GM21360 (cell line): ENCODE results near the gene HLF.

Source experiments
- ATAC-seq: cut with Tn5 transposase; IDR thresholded peaks from one replicate; pipeline ENCODE4 v1.9.1; 2021; ENCODE audit warnings: mild to moderate bottlenecking, moderate library complexity; ENCODE audit not compliant: unreplicated experiment

Gene HLF

DNA sequence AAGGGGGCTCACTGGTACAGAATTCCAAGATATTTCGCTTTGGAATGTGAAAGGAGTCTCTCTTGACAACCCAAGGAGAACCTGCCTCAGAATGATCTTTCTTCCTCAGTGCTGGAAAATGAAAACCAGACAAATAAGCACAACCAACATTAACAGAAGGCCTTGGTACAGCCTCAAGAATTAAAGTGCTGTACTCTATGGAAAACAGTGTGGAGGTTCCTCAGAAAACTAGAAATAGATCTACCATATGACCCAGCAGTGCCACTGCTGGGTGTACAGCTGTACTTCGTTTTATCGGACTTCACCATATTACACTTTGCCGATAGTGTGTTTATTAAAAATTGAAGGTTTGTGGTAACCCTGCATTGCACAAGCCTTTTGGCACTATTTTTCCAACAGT, 25.2 kb downstream of the HLF start:
- no peak for ATAC-seq

DNA sequence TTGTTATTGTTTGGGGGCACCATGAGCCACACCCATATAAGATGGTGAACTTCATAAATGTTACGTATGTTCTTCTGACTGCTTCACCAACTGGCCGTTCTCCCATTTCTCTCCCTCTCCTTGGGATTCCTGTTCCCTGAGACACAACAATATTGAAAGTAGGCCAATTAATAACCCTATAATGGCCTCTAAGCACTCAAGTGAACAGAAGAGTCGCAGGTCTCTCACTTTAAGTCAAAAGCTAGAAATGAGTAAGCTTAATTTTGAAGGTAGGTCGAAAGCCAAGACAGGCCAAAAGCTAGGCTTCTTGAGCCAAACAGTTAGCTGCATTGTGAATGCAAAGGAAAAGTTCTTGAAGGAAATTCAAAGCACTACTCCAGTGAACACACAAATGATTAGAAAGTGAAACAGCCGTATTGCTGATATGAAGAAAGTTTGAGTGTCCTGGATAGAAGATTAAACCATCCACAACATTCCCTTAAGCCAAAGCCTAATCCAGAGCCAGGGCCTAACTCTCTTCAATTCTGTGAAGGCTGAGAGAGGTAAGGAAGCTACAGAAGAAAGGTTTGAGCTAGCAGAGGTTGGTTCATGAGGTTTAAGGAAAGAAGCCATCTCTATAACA, 25.8 kb downstream of the HLF start:
- no peak for ATAC-seq

DNA sequence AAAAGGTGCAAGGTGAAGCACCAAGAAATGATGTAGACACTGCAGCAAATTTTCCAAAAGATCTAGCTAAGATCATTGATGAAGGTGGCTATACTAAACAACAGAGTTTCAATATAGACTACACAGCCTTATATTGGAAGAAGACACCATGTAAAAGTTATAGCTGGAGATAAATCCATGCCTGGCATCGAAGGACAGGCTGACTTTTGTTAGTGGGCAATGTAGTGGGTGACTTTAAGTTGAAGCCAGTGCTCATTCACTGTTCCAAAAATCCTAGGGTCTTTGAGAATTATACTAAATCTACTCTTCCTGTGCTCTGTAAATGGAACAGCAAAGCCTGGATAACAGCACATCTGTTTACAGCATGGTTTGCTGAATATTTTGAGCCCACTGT, 26.4 kb downstream of the HLF start:
- ATAC-seq, result no peak

DNA sequence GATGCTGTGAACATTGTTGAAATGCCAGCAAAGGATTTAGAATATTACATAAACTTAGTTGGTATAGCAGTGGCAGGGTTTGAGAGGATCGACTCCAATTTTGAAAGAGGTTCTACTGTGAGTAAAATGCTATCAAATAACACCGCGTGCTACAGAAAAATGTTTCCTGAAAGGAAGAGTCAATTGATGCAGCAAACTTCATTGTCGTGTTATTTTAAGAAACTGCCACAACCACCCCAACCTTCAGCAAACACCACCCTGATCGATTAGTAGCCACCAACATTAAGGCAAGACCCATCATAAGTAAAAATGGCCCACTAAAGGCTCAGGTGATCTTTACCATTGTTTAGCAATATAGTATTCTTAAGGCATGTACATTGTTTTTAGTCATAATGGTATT, 27.3 kb downstream of the HLF start:
- ATAC-seq, result no peak

DNA sequence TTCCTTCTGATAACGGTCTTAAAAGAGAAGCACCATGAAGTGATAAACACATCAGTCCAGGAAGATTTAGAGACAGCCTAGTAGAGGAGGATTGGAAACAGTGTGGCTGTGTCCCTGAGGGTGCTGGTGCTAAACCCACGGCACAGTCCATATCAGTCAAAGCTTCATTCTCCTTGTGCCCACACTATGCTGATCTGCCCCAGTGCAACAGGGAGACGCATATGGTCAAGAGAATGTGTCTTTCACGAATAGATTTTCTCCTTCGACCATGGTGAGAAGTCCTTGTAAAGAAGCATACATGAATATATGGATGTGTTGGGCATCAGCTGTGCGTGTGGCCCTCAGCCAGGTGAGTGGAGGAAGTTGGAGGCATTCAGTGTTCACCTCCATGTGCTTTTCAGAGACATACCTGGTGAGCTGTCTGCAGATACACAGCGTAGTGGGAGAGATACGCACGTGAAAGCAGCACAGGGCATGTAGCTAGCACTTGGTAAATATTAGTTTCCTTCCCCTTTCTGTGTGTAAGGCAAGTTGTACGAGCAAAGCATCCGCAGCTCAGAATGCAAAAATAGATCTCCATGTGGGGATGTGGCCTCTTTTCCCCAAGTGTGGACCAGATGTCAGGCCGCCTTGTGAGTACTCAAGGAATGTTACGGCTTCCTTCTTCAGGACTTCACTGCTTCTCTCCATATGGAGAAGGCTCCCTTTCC, 29.4 kb downstream of the HLF start:
- ATAC-seq, result no peak

DNA sequence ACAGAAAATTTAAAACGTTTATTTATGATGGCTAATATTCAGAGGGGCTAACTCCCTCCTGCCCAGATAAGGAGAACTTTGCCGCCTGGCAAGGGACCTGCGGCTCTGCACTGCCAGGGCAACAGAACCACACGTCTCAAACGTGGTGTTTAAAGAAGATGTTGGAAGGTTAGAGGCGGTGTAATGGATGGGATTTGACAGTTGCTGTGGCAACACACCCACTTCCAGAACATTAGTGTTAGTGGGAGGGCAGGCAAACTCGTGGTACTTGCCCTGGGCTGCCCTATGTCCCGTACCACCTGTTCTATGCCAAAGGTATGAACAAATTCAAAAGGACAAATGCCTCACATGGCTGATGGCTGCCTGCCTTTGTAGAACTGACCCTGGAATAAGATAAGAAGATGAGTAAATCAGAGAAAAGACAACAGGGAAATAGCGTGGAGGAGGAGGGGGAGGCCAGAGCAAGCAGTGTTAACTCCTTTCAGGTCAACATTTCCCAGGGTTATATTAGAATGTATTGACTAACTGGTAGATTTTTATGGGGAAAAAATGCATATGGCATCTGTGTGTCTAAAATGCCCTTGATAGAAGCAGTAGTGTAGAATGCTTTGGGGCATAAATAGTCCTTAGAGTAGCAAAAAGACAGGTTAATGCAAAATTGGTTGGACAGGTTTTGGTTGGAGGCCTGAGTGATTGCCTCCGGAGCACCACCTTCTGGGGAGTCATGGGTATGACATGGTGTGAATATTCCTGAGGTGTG, 30.8 kb downstream of the HLF start:
- ATAC-seq, result peak; percentile 66

DNA sequence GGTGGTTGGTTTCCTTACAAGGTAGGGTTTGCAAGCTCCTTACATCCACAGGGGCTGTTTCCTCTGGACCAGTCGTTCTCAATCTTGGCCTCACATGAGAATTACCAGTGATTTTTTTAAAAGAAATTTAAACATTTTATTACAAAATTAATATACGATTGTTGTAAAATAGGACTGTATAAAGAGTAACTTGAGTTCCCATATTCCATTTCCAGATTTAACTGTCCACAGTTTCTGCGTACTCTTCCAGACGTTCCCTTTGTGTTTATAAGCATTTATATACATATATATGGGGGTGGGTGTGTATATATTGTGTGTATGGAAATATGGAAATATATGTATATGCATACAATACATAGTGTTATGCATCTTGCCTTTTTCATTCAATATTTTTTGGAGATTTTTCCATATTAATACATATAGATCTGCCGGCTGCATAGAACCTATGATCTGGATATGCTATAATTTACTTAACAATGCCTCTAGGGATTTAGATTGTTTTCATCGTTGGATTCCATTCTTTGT, 31.5 kb downstream of the HLF start:
- ATAC-seq, result no peak

DNA sequence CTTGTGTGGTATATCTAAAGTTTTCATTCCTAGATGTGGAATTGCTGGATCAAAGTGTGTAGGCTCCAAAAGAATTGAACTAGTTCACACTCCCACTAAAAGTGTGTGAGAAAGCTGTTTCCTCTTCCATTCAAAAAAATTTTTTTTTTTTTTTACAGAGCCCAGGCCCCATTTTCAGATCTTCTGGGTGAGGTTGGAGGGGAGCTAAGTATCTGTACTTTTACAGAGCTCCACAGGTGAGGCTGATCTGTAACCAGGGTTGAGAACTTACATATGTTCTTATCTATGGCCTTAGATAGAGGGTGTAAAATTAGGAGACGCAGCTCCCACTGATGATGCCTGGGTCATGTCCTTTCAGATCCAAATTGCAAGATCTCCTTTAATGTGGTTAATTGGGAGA, 31.9 kb downstream of the HLF start:
- ATAC-seq, result no peak

DNA sequence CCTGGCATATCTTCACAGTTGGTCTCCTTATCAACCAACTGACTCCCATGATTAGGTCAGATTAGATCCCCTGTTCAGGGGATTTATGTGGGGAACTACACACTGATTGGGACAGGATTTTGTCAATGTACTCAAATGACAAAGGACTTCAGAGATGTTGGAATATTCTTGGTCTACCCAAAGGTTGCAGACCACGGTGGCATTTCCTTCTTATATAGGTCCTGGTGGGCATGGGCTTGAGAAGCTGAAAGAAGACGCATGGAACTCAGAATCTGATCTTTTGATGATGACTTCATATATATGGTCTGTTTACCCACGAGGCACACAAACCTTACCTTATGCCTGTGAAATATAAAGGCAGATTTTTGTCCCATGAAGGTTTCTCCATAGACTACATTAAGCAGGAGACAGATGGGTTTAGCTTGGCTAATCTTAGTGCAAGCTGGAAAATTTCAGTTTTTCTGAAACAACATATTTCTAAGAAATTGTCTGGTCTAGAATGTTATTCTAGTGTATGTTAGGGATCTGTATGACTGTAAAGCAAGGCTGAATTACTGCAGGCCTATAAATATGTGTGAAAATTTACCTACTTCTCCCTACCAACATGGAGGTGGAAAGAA, 33.5 kb downstream of the HLF start:
- ATAC-seq, result no peak

DNA sequence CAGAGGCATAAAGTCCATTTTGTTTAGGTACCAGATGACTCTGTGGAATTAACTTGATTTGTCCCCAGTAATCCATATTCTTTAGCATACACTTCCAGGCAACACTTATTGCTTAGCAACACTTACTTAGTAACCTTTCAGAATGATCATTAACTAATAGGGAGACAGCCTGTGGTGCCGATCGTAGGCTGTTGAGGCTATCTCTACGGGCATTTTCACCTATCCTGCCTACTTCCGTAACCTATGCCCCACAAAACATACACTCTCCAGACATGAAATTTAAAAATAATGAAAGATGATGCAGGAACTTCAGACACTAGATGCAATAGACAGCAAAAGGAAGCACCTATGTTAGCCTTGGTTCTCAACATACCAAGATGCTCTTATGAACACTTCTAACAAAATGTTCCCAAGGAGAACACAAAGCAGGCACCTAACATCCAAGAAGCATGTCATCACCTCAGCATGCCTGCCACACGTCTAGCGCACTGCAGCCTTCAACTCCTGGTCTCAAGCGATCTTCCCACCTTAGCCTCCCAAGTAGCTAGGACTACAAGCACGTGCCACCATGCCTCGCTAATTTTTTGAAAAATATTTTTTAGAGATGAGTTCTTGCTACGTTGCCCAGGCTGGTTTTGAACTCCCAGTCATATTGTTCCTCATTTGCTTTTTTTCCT, 34.5 kb downstream of the HLF start:
- ATAC-seq, result no peak

DNA sequence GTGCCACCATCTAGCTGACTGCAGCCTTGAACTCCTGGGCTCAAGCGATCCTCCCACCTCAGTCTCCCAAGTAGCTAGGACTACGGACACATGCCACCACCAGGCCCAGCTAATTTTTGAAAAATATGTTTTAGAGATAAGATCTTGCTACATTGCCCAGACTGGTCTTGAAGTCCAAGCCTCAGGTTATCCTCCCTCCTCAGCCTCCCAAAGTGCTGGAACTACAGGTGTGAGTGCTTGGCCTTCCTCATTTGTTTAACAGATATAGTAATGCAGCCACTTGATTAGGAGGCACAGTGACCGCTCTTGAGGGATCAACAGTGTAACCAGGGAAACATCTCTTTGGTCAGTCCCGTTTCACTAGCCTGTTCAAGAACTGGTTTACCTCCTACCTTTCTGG, 35.1 kb downstream of the HLF start:
- no peak for ATAC-seq

DNA sequence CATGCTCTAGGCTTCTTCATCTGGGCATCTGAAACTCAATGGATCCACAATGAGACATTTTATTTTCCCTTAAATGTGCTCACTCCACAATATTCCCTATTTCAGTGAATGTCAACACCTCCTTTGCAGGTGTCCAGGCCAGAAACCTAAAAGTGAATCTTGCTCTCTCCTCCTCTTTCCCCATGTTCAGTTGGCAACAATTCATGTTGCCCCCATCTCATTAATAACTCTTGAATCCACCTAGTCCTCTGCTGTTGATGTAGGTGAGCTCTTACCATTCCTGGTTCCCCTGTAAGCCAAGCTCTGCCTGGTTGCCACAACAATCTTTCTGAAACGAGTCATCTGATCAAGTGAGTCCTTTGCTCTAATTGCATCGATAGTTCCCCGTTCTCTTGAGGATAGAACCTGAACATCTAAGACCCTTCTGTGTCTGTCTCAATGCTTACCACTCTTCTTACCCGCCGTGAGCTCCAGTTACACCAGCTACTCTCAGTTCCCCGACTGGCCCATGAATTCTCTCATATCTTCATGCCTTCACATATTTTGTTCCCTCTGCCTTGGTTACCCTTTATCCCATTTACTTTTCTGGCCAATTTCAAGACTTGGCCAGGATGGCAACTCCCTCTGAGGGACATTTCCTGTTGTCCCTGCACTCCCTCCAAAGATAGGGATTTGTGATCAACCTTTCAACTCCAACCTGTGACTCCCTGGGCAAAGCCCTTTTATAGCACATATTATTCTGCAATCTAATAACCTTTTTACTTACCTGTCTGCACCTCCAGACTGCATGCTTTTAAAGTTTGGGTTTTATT, 35.9 kb downstream of the HLF start:
- no peak for ATAC-seq

DNA sequence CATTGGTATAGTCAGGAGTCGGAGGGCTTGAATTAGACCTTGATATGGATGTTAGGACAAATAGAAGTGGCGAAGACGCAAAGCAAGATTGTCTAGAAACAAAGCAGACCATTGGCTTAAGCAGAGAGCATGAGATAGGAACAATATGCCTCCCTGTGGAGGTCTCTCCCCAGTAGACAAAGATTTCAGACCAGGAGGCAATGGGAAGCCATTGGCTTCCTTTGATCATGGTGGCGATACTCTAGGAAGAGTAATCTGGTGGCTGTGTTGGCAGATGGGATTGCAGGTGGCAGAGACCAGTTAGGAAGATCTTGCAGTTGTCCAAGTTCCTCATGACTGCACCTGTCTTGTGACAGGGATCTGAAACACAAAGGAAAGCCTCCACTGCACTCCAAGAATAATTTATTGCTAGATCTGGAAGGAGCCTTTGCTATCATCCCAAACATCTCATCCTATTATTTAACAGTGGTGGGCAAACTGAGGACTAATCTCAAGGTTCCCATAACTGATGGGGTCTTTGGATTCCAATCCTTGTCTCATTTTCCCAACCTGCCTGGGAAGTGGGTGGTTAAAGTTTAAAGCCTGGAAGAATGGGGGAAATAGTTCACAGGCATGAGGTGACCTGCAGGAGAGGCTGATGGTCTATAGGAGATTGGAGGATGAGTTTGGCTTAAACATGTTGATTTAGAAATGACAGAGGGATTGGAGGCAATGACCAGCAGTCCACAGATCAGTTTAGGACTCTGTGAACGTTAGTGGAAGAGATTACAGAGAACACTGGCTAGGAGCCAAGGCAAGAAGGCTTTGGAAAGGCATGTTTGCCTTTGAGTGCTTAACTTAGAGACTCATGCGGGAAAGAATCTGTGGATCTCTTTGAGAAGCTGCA, 37.0 kb downstream of the HLF start:
- no peak for ATAC-seq

DNA sequence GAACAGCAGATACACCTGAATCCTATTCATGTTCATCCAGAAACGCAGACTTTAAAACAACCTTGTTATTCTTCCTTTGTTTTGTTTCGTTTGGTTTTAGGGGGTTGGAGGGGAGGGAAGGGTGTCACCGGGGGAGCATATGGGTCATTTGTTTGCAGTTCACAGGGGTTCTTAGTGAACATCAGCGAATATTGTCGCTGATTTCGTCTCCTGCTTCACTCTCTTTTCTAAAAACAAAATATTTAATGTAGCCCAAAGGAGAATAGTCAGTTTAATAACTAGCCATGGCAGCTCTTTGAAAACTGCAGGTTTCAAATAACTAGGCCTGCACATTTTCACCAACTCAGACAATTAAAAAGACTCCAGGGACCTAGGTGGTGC, 37.6 kb downstream of the HLF start:
- ATAC-seq, result no peak

DNA sequence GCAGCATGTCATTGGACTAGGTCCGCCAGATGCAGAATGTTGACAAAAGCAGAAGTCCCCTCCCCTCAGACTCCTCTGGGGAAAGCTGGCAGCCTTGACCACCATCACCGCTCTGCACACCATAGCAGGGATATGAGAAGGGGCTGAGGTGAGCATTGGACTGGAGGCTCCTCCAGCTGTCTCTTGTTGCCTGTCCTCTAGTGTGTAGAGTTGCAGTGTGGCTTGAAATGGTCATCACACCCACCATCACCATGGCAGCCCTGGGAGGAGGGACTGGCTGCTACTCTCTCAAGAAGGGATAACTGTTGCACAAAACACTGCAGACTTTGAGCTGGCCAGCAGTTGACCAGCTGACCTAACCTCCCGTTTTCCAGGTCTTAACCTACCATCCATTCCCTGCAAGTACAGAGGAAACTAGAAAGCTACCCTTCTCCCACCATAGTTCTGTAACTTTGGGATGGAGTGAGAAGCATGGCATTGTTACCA, 38.3 kb downstream of the HLF start:
- no peak for ATAC-seq

DNA sequence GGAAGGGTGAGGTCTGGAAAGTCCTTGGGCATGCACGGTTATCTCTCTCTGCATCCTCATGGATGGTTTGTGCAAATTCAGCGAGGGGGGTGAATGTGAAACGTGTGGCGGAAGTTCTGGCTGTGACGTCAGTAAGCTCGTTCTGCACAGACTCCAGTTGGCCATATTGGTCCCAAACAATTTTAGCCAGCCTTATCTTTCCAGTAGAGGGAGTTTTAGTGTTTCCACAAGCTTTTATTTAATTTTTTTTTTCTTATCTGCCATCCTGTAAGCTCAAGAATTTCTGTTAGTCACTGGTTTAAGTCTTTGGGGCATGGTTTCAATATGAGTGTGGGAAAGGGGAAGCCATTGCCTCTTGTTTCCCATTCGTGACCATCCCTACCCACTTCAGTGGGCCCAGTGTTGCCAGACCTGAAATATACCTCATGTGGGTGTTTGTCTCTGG, 39.0 kb downstream of the HLF start:
- ATAC-seq, result no peak

DNA sequence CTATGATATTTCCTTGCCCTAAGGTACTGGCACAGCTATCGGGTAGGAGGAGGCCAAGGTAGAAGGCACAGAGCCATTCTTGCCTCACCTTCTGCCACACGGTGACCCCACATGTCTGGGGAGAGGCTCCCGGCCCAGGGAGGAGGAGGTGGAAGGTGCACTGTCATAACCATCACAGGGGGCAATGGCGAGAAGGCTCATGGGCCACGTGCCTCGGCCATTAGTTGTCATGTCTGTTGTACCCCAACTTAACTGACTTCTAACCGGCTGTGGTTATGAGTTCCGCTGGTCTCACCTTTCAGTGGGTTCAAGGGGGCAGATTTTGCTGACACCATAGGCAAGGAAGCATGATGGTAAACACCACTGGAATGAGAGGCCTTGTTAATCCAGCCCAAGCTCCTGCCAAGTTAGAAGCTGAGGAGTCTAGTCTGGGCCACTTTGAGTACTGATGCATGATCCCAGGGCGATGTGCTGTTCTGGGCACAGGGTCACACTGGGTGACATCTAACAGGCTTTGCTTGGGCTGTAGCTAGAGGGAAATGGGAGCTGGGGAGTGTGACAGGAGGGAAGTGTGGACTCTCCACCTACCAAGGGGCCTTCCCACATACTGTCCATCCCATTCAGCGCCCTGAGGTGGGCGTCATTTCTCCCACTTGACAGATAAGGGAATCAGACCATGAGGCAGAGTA, 39.6 kb downstream of the HLF start:
- ATAC-seq, result no peak

DNA sequence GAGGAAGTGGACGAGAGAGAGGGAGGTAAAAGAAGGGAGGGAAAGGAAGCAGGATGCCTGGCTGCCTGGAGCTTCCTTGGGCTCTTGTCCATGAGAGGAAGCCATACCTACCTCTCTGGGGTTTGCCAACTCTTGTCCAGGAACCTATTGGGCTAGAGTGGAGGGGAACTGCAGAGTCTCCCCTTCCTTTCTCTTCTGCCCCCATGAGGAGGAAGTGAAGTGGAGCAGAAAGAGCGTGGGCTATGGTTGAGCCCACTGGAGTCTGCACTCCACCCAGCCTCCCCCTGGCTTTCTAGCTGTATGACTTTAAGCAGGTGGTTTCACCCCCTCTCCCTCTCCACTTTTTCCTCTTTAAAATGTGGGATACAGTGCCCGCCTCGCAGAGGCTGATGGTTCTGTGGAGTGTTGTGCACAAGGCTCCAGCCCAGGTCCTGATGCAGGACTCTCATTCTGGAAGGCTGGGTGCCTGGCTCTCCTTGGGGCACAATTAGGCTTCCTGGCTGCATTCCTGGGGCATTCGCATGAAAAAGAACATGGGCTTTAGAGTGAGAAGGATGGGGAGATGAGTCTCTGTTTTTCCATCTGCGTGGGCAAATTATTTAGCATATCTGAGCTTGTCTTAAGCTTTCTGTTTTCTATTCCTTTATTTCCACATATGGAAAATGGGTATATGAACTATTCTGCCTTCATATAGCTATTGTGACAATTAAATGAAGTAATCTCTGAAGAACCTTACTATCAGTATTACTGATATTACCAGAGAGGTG, 40.7 kb downstream of the HLF start:
- no peak for ATAC-seq
